PC-9 (cell line): ENCODE results near the gene IL1A. TPM values are rescaled to one million over a fixed set of nuclear protein-coding genes. Genes with fewer than 3 reads are reported as not detected.

ENCODE experiments used
- BruUV-seq: library from RNA; stranded (reverse); fragments of 400-500 nt; replicated peaks from 2 replicates; lab custom pipeline; 2021; lab: Mats Ljungman, UMichigan
- CTCF ChIA-PET: fragments of 300-600 bp; sonication (Branson Sonifier 250); formaldehyde crosslinking; loops from one replicate; lab custom pipeline; 2022; ENCODE audit warnings: antibody characterized with exemption; lab: Charles Lee
- POLR2A ChIA-PET: fragments of 300-600 bp; sonication (Branson Sonifier 250); formaldehyde crosslinking; loops from one replicate; lab custom pipeline; 2022; ENCODE audit warnings: antibody characterized with exemption; ENCODE audit not compliant: unreplicated experiment; lab: Charles Lee
- DNase-seq, 2 experiments: peaks; one replicate each; pipeline versions ENCODE4 v3.0.0 to v3.0.0-alpha.2; 2015 to 2022; ENCODE audit warnings: mixed read lengths in 1 of 2
- H2AFZ ChIP-seq: fragments of 200-600 bp; sonication (generic); 2 replicates; pipeline ENCODE4 v1.8.1; 2017; ENCODE audit warnings: antibody characterized with exemption
- H3F3A ChIP-seq: fragments of 200-600 bp; sonication (generic); 2 replicates; pipeline ENCODE4 v1.8.1; 2017; ENCODE audit warnings: antibody characterized with exemption, mild to moderate bottlenecking, low read depth; ENCODE audit not compliant: insufficient read depth
- H3K27ac ChIP-seq: fragments of 200-600 bp; sonication (generic); 2 replicates; pipeline ENCODE4 v1.6.1; 2016; ENCODE audit warnings: mixed run types
- H3K27me3 ChIP-seq: fragments of 200-600 bp; sonication (generic); 2 replicates; pipeline ENCODE4 v1.6.1; 2016; ENCODE audit warnings: low read depth, mixed run types; ENCODE audit not compliant: insufficient read depth
- H3K36me3 ChIP-seq: fragments of 200-600 bp; sonication (generic); 2 replicates; pipeline ENCODE4 v1.6.1; 2016; ENCODE audit warnings: low read depth, mixed run types
- H3K4me1 ChIP-seq: fragments of 200-600 bp; sonication (generic); replicated peaks from 2 replicates; pipeline ENCODE4 v1.6.1; 2016; ENCODE audit warnings: mixed run types; ENCODE audit not compliant: insufficient read depth
- H3K4me2 ChIP-seq: fragments of 200-600 bp; sonication (generic); 2 replicates; pipeline ENCODE4 v1.6.1; 2017; ENCODE audit warnings: mixed run types
- H3K4me3 ChIP-seq: fragments of 200-600 bp; sonication (generic); 2 replicates; pipeline ENCODE4 v1.6.1; 2016; ENCODE audit warnings: mixed run types
- H3K79me2 ChIP-seq: fragments of 200-600 bp; sonication (generic); 2 replicates; pipeline ENCODE4 v1.6.1; 2017; ENCODE audit warnings: low read depth, mixed run types
- H3K9me2 ChIP-seq: fragments of 200-600 bp; sonication (generic); 2 replicates; pipeline ENCODE4 v1.8.1; 2017; ENCODE audit warnings: mild to moderate bottlenecking; ENCODE audit not compliant: insufficient read depth
- H3K9me3 ChIP-seq: fragments of 200-600 bp; sonication (generic); 2 replicates; pipeline ENCODE4 v1.8.1; 2016; ENCODE audit warnings: low read depth; ENCODE audit not compliant: insufficient read depth
- H4K20me1 ChIP-seq: fragments of 200-600 bp; sonication (generic); 2 replicates; pipeline ENCODE4 v1.8.1; 2017; ENCODE audit not compliant: insufficient read depth
- EZH2 ChIP-seq: fragments of 200-600 bp; sonication (generic); IDR thresholded peaks from 2 replicates; pipeline ENCODE4 v1.8.0; 2017; ENCODE audit warnings: antibody characterized with exemption, low read depth
- intact Hi-C: fragments of 100-400 bp; cut with micrococcal nuclease; formaldehyde crosslinking; loops from one replicate; pipeline ENCODE4 v1.10.0; 2022; ENCODE audit not compliant: unreplicated experiment
- total RNA-seq: library from RNA; stranded (reverse); gene quantifications from 2 replicates; pipeline ENCODE4 v1.2.3, GENCODE V29; 2021
- TF ChIP-seq, protein P1 (sequence below): fragments of 200-600 bp; sonication (generic); conservative IDR thresholded peaks from 2 replicates; pipeline ENCODE4 v1.6.1; 2017; ENCODE audit warnings: mixed run types, antibody characterized with exemption, mild to moderate bottlenecking, moderate library complexity

IL1A gene
- total RNA-seq, 1 experiment from 2014 or later = 0.55 TPM

DNA sequence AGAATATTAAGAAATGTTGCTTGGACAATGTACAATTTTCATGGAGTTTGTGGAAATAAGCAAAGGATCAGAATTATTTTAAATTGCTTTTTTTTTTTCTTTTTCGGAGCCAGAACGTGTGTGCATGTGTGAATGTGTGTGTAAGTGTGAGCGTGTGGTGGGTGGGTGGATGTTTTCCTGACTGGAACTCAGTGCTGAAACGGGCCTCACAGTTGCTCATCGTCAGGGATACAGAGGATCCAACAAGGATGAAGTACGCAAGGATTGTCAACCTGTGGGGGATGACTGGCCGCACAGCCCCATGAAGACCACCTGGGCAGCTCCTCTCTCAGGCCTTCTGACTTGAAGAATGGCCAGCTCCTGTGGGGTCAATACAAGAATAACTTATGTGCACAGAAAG, 34.8 kb upstream of the IL1A start:
- Histone ChIP-seq H2AFZ (no peak overlapping the region), H3K79me2 (no peaks in the 10 kb centered on the region), H3K27ac (no peak overlapping the region), H3K36me3 (no peaks in the 10 kb centered on the region), H3K9me3 (no peaks in the 10 kb centered on the region), H3K4me1 (peaks cover under 1% of the 10 kb centered on the region; the same call in 1 of the 2 replicates), H3F3A (no peaks in the 10 kb centered on the region; the same call in 1 of the 2 replicates), H3K27me3 (no peaks in the 10 kb centered on the region), H4K20me1 (no peaks in the 10 kb centered on the region), H3K4me2 (no peak overlapping the region), H3K4me3 (no peak overlapping the region), H3K9me2 (no peaks in the 10 kb centered on the region)
- TF ChIP-seq, protein P1, sequence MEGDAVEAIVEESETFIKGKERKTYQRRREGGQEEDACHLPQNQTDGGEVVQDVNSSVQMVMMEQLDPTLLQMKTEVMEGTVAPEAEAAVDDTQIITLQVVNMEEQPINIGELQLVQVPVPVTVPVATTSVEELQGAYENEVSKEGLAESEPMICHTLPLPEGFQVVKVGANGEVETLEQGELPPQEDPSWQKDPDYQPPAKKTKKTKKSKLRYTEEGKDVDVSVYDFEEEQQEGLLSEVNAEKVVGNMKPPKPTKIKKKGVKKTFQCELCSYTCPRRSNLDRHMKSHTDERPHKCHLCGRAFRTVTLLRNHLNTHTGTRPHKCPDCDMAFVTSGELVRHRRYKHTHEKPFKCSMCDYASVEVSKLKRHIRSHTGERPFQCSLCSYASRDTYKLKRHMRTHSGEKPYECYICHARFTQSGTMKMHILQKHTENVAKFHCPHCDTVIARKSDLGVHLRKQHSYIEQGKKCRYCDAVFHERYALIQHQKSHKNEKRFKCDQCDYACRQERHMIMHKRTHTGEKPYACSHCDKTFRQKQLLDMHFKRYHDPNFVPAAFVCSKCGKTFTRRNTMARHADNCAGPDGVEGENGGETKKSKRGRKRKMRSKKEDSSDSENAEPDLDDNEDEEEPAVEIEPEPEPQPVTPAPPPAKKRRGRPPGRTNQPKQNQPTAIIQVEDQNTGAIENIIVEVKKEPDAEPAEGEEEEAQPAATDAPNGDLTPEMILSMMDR = no peak
- TF ChIP-seq EZH2 = no peak
- POLR2A ChIA-PET = interaction anchor here (0.6 kb wide), 1 partner anchor 105 kb away, joined by 5 read pairs; no protein-coding TSS in a partner anchor
- no TSS peak for BruUV-seq
- intact Hi-C loops = no loop called here
- CTCF ChIA-PET = interaction anchor here (0.6 kb wide), 1 partner anchor 68 kb away, joined by 3 read pairs; no protein-coding TSS in a partner anchor
- DNase-seq = no peak

DNA sequence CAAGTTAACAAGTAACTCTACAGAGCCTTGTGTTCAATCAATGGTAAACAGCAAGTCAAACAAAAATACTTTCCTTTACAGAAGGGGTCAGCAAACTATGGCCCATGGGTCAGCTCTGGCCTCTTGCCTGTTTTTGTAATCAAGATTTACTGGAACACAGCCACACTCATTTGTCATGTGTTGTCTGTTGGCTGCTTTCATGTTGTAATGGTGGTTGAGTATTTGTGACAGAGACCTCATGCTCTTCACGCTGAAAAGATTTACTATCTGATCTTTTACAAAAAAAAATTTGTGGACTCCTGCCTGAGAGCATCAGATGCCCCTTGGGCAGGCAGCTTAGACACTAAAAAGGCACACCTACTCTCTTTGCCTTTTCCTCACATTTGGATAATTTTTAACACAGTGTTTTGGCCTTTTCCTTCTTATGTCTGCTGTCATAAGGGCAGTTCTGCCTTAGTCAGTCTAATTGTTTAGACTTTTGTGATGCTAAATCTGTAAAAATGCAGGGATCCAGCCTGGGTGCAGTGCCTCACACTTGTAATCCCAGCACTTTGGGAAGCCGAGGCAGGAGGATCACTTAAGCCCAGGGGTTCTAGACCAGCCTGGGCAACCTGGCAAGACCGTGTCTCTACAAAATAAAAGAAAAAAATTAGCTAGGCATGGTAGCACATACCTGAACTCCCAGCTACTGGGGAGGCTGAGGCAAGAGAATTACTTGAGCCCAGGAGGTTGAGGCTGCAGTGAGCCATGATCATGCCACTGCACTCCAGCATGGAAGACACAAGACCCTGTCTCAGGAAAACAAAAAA, 34.0 kb upstream of the IL1A start:
- Histone ChIP-seq H3K27me3 (no peaks in the 10 kb centered on the region), H3K4me3 (no peak overlapping the region), H3K4me2 (no peak overlapping the region), H3K9me3 (no peaks in the 10 kb centered on the region), H3K4me1 (no peaks in the 10 kb centered on the region), H3F3A (no peaks in the 10 kb centered on the region; the same call in 1 of the 2 replicates), H3K79me2 (no peaks in the 10 kb centered on the region), H3K9me2 (no peaks in the 10 kb centered on the region), H4K20me1 (no peaks in the 10 kb centered on the region), H3K36me3 (no peaks in the 10 kb centered on the region), H2AFZ (no peak overlapping the region), H3K27ac (no peak overlapping the region)
- no TSS peak for BruUV-seq
- DNase-seq = no peak
- ChIA-PET CTCF (interaction anchor here (0.6 kb wide), 1 partner anchor 140 kb away, joined by 3 read pairs; no protein-coding TSS in a partner anchor), POLR2A (no interaction called here)
- no peak for TF ChIP-seq EZH2
- TF ChIP-seq, protein P1 = no peak
- intact Hi-C loops = no loop called here

DNA sequence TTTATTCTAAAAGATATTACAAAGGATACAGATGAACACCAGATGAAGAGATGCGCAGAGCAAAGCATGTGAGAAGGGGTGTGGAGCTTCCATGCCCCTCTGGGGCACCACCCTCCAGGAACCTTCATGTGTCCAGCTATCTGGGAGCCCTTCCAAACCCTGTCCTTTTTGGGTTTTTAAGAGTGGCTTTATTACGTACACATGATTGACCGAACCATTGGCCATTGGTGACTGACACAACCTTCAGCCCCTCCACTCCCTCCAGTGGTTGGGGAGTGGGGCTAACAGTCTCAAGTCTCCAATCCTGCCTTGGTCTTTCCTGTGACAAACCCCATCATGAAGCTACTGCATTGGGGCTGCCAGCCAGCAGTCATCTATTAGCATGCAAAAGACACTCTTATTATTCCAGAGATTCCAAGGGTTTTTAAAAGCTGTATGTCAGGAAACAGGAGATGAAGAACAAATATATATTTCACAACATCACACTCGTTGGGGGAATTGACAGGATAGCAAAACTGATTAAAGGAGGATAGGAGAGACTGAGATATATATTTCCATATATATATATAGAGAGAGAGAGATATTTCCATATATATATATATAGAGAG, 32.9 kb upstream of the IL1A start:
- H3K9me2 ChIP-seq = no peaks in the 10 kb centered on the region
- no peaks in the 10 kb centered on the region for H3K4me1 ChIP-seq
- no TSS peak for BruUV-seq
- H2AFZ ChIP-seq = no peak overlapping the region
- no peaks in the 10 kb centered on the region for H3K79me2 ChIP-seq
- no peak for DNase-seq
- no peak overlapping the region for H3K4me2 ChIP-seq
- H3K36me3 ChIP-seq = no peaks in the 10 kb centered on the region
- POLR2A ChIA-PET = no interaction called here
- CTCF ChIA-PET = interaction anchor here (0.6 kb wide), 1 partner anchor 141 kb away, joined by 3 read pairs; no protein-coding TSS in a partner anchor
- no peak overlapping the region for H3K27ac ChIP-seq
- no peak overlapping the region for H3K4me3 ChIP-seq
- intact Hi-C loops = no loop called here
- TF ChIP-seq, protein P1 = no peak
- no peak for TF ChIP-seq EZH2
- no peaks in the 10 kb centered on the region for H4K20me1 ChIP-seq
- H3K9me3 ChIP-seq = no peaks in the 10 kb centered on the region
- H3K27me3 ChIP-seq = no peaks in the 10 kb centered on the region
- H3F3A ChIP-seq = no peaks in the 10 kb centered on the region; the same call in 1 of the 2 replicates
